Measurements from ENCODE around the gene LRRC17. TPM values are rescaled to one million over a fixed set of nuclear protein-coding genes. Genes with fewer than 3 reads are reported as not detected.

The LRRC17 gene
- total and polyA plus RNA-seq, 3 experiments from 2014 or later, result not detected

- Histone ChIP-seq H3K36me3 (ENCODE audit: insufficient read depth, low read length) (no peaks in the 10 kb centered on the region), H3K9me3 (ENCODE audit: low read length) (no peaks in the 10 kb centered on the region), H3K27ac (ENCODE audit: low read depth, low read length) (no peak overlapping the region), H3K4me3 (ENCODE audit: low read length) (no peak overlapping the region), H3K4me1 (ENCODE audit: insufficient read depth, low read length) (no peaks in the 10 kb centered on the region), H3K27me3 (ENCODE audit: insufficient read depth, low read length, poor library complexity, severe bottlenecking) (no peaks in the 10 kb centered on the region)
- no peaks in the 10 kb centered on the region for H3K27me3 Mint-ChIP-seq
- H3K9me3 Mint-ChIP-seq, result no peaks in the 10 kb centered on the region
- no peak overlapping the region for H3K4me3 Mint-ChIP-seq
- H3K4me1 Mint-ChIP-seq, result no peaks in the 10 kb centered on the region
- ChIA-PET POLR2A (no interaction called here), CTCF (no interaction called here)
- no peak overlapping the region for H3K27ac Mint-ChIP-seq
- no peak for DNase-seq
- peaks cover 0 to 3% (median 2%) of the 10 kb centered on the region in 3 donors for H3K36me3 Mint-ChIP-seq
Measured at GRCh38 chr7:102925976-102926782, 13.4 kb downstream of the LRRC17 start.

DNA sequence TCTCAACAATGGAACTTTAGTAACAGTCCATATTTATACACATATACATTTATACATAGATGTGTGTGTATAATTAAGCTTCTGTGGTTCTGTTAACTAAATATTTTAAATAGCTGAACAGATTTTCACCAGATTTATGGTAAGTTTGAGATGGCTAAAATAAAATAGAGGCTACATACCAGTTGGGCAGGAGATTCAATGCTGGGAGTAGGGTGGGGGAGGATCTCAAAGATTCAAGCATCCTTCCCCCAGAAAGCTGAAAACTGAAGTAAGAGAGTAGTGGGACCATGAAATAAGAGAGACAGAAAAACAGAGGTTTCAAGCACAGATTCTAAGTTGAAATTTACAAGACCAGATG, 14.0 kb downstream of the LRRC17 start:
- H3K27me3 ChIP-seq (ENCODE audit: insufficient read depth, low read length, poor library complexity, severe bottlenecking), result no peaks in the 10 kb centered on the region
- no peaks in the 10 kb centered on the region for H3K36me3 ChIP-seq (ENCODE audit: insufficient read depth, low read length)
- CTCF ChIA-PET, result no interaction called here
- DNase-seq, result no peak
- POLR2A ChIA-PET, result no interaction called here
- H3K4me1 ChIP-seq (ENCODE audit: insufficient read depth, low read length), result no peaks in the 10 kb centered on the region
- H3K4me3 ChIP-seq (ENCODE audit: low read length), result no peak overlapping the region
- no peaks in the 10 kb centered on the region for H3K4me1 Mint-ChIP-seq
- no peaks in the 10 kb centered on the region for H3K9me3 Mint-ChIP-seq
- H3K9me3 ChIP-seq (ENCODE audit: low read length), result no peaks in the 10 kb centered on the region
- no peaks in the 10 kb centered on the region for H3K27me3 Mint-ChIP-seq
- no peak overlapping the region for H3K4me3 Mint-ChIP-seq
- peaks cover 0 to 3% (median 2%) of the 10 kb centered on the region in 3 donors for H3K36me3 Mint-ChIP-seq
- H3K27ac Mint-ChIP-seq, result no peak overlapping the region
- H3K27ac ChIP-seq (ENCODE audit: low read depth, low read length), result no peak overlapping the region

- Mint-ChIP-seq H3K27me3 (peaks cover 0 to 2% of the 10 kb centered on the region in 2 donors), H3K27ac (no peak overlapping the region), H3K4me3 (no peak overlapping the region), H3K36me3 (peaks cover 0 to 3% (median 2%) of the 10 kb centered on the region in 3 donors), H3K9me3 (no peaks in the 10 kb centered on the region), H3K4me1 (no peaks in the 10 kb centered on the region)
- no peak overlapping the region for H3K4me3 ChIP-seq (ENCODE audit: low read length)
- ChIA-PET POLR2A (no interaction called here), CTCF (no interaction called here)
- H3K27ac ChIP-seq (ENCODE audit: low read depth, low read length), result no peak overlapping the region
- no peaks in the 10 kb centered on the region for H3K27me3 ChIP-seq (ENCODE audit: insufficient read depth, low read length, poor library complexity, severe bottlenecking)
- no peaks in the 10 kb centered on the region for H3K9me3 ChIP-seq (ENCODE audit: low read length)
- H3K36me3 ChIP-seq (ENCODE audit: insufficient read depth, low read length), result no peaks in the 10 kb centered on the region
- DNase-seq, result no peak
- no peaks in the 10 kb centered on the region for H3K4me1 ChIP-seq (ENCODE audit: insufficient read depth, low read length)
Measured at GRCh38 chr7:102927312-102927933, 14.6 kb downstream of the LRRC17 start.

GRCh38 chr7:102931757-102932156, 19.0 kb downstream of the LRRC17 start:
- Histone ChIP-seq H3K4me3 (ENCODE audit: low read length) (no peak overlapping the region), H3K27me3 (ENCODE audit: insufficient read depth, low read length, poor library complexity, severe bottlenecking) (no peaks in the 10 kb centered on the region), H3K9me3 (ENCODE audit: low read length) (no peaks in the 10 kb centered on the region), H3K27ac (ENCODE audit: low read depth, low read length) (no peak overlapping the region), H3K4me1 (ENCODE audit: insufficient read depth, low read length) (no peaks in the 10 kb centered on the region), H3K36me3 (ENCODE audit: insufficient read depth, low read length) (no peaks in the 10 kb centered on the region)
- H3K9me3 Mint-ChIP-seq, result no peaks in the 10 kb centered on the region
- H3K4me3 Mint-ChIP-seq, result no peak overlapping the region
- no peak overlapping the region for H3K27ac Mint-ChIP-seq
- DNase-seq, result no peak
- peaks cover 0 to 3% (median 2%) of the 10 kb centered on the region in 3 donors for H3K36me3 Mint-ChIP-seq
- no peaks in the 10 kb centered on the region for H3K4me1 Mint-ChIP-seq
- H3K27me3 Mint-ChIP-seq, result peaks cover 0 to 5% of the 10 kb centered on the region in 2 donors
- ChIA-PET POLR2A (no interaction called here), CTCF (no interaction called here)

GRCh38 chr7:102933763-102934162, 21.0 kb downstream of the LRRC17 start:
- ChIA-PET CTCF (no interaction called here), POLR2A (no interaction called here)
- no peaks in the 10 kb centered on the region for H3K9me3 ChIP-seq (ENCODE audit: low read length)

DNA sequence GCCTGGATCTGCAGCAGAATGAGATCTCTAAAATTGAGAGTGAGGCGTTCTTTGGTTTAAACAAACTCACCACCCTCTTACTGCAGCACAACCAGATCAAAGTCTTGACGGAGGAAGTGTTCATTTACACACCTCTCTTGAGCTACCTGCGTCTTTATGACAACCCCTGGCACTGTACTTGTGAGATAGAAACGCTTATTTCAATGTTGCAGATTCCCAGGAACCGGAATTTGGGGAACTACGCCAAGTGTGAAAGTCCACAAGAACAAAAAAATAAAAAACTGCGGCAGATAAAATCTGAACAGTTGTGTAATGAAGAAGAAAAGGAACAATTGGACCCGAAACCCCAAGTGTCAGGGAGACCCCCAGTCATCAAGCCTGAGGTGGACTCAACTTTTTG, 21.4 kb downstream of the LRRC17 start:
- Mint-ChIP-seq H3K9me3 (no peaks in the 10 kb centered on the region), H3K4me1 (no peaks in the 10 kb centered on the region), H3K4me3 (no peak overlapping the region), H3K36me3 (no peaks in the 10 kb centered on the region), H3K27ac (no peak overlapping the region), H3K27me3 (peaks cover 0 to 5% of the 10 kb centered on the region in 2 donors)
- Histone ChIP-seq H3K36me3 (ENCODE audit: insufficient read depth, low read length) (no peaks in the 10 kb centered on the region), H3K27ac (ENCODE audit: low read depth, low read length) (no peak overlapping the region), H3K4me1 (ENCODE audit: insufficient read depth, low read length) (no peaks in the 10 kb centered on the region), H3K4me3 (ENCODE audit: low read length) (no peak overlapping the region), H3K27me3 (ENCODE audit: insufficient read depth, low read length, poor library complexity, severe bottlenecking) (no peaks in the 10 kb centered on the region), H3K9me3 (ENCODE audit: low read length) (no peaks in the 10 kb centered on the region)
- ChIA-PET POLR2A (no interaction called here), CTCF (no interaction called here)
- DNase-seq, result no peak

More at GRCh38 chr7:102933763-102934162, 21.0 kb downstream of the LRRC17 start:
- Mint-ChIP-seq H3K9me3 (no peaks in the 10 kb centered on the region), H3K27me3 (peaks cover 0 to 5% of the 10 kb centered on the region in 2 donors), H3K4me3 (no peak overlapping the region), H3K36me3 (peaks cover 0 to 3% (median 2%) of the 10 kb centered on the region in 3 donors), H3K4me1 (no peaks in the 10 kb centered on the region), H3K27ac (no peak overlapping the region)
- Histone ChIP-seq H3K4me3 (ENCODE audit: low read length) (no peak overlapping the region), H3K27ac (ENCODE audit: low read depth, low read length) (no peak overlapping the region), H3K27me3 (ENCODE audit: insufficient read depth, low read length, poor library complexity, severe bottlenecking) (no peaks in the 10 kb centered on the region), H3K36me3 (ENCODE audit: insufficient read depth, low read length) (no peaks in the 10 kb centered on the region), H3K4me1 (ENCODE audit: insufficient read depth, low read length) (no peaks in the 10 kb centered on the region)
- DNase-seq, result no peak

- Histone ChIP-seq H3K4me1 (ENCODE audit: insufficient read depth, low read length) (no peaks in the 10 kb centered on the region), H3K36me3 (ENCODE audit: insufficient read depth, low read length) (no peaks in the 10 kb centered on the region), H3K4me3 (ENCODE audit: low read length) (no peak overlapping the region), H3K9me3 (ENCODE audit: low read length) (no peaks in the 10 kb centered on the region), H3K27ac (ENCODE audit: low read depth, low read length) (no peak overlapping the region), H3K27me3 (ENCODE audit: insufficient read depth, low read length, poor library complexity, severe bottlenecking) (no peaks in the 10 kb centered on the region)
- ChIA-PET CTCF (no interaction called here), POLR2A (no interaction called here)
- H3K4me3 Mint-ChIP-seq, result no peak overlapping the region
- H3K9me3 Mint-ChIP-seq, result no peaks in the 10 kb centered on the region
- peaks cover 0 to 5% of the 10 kb centered on the region in 2 donors for H3K27me3 Mint-ChIP-seq
- H3K36me3 Mint-ChIP-seq, result no peaks in the 10 kb centered on the region
- no peaks in the 10 kb centered on the region for H3K4me1 Mint-ChIP-seq
- no peak for DNase-seq
- H3K27ac Mint-ChIP-seq, result no peak overlapping the region
Measured at GRCh38 chr7:102934701-102935100, 21.9 kb downstream of the LRRC17 start.

- CTCF ChIA-PET, result no interaction called here
- H3K9me3 ChIP-seq (ENCODE audit: low read length), result no peaks in the 10 kb centered on the region
- H3K4me3 Mint-ChIP-seq, result no peak overlapping the region
- no peaks in the 10 kb centered on the region for H3K4me1 ChIP-seq (ENCODE audit: insufficient read depth, low read length)
- DNase-seq, result no peak
- no peaks in the 10 kb centered on the region for H3K27me3 ChIP-seq (ENCODE audit: insufficient read depth, low read length, poor library complexity, severe bottlenecking)
- no peaks in the 10 kb centered on the region for H3K36me3 ChIP-seq (ENCODE audit: insufficient read depth, low read length)
- H3K27me3 Mint-ChIP-seq, result peaks cover 0 to 5% of the 10 kb centered on the region in 2 donors
- H3K9me3 Mint-ChIP-seq, result no peaks in the 10 kb centered on the region
- H3K36me3 Mint-ChIP-seq, result no peaks in the 10 kb centered on the region
- POLR2A ChIA-PET, result no interaction called here
- H3K4me3 ChIP-seq (ENCODE audit: low read length), result no peak overlapping the region
- no peak overlapping the region for H3K27ac Mint-ChIP-seq
- H3K4me1 Mint-ChIP-seq, result no peaks in the 10 kb centered on the region
- H3K27ac ChIP-seq (ENCODE audit: low read depth, low read length), result no peak overlapping the region
Measured at GRCh38 chr7:102935450-102936115, 22.8 kb downstream of the LRRC17 start.
